Retina (tissue), 1 donor: ENCODE data around the gene CSNK1G1.
A peak's percentile ranks its signal among the peaks of the same experiment; 100 is the strongest.

Experiments
- DNase-seq: peaks from one replicate; pipeline ENCODE4 v3.0.0-alpha.2; 2016

Gene CSNK1G1

DNA sequence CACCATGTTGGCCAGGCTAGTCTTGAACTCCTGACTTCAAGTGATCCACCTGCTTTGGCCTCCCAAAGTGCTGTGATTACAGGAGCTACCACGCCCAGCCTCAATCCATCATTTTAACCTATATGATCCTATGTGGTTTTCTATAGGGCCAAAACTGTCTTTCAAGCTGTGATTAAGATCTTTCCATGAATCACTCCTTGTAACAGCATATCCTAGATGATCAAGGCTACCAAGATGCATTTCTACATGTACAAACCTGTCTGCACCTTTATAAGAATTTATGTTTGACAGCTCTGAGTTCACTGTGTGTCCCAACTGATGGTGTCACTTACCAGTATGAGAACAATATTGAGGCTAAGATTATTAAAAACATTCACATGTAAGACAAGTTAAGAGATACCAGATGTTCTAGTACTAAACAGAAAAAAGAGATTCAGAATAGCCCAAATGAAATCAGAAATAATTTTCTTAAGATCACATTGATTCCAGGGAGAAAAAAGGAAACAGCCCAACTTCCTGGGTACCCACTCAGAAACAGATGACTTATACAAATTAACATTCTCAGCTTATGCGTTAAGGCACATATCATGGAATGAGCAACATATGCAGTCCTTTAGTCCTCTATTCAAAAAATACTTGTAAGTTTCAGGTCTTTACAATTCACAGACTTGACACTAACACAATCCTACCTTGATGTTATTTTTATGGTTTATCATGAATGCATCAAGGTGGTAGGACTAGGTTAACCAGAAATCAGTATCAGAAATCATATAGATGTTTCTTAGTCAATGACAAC, 168.4 kb downstream of the CSNK1G1 start:
- DNase-seq, result no peak

DNA sequence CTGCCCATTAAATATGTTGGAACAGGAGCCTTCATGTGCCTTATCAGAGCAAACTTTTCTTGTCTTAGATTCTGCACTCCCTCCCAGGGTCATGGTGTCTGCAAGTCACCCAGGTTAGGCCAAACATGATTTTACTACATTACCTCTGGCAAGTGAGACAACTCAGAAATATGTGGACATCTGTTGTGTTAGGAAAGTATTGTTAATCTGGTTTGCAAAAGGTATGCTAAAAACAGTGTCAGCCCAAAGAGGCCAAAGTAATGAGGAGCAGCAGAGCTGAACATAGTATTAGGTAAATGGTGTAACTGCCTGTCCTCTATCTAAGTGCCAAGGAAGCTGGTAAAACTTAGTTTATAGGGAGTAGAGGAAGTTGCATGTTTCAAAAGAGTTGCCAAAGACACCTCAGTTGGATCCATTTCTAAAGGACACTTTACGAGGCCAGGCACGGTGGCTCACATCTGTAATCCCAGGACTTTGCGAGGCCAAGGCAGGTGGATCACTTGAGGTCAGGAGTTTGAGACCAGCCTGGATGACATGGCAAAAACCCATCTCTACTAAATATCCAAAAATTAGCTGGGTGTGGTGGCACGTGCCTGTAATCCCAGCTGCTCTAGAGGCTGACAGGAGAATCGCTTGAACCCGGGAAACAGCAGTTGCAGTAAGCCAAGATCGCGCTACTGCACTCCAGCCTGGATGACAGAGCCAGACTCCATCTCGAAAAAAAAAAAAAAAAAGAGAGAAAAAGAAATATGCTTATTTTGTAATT, 170.6 kb downstream of the CSNK1G1 start:
- no peak for DNase-seq

DNA sequence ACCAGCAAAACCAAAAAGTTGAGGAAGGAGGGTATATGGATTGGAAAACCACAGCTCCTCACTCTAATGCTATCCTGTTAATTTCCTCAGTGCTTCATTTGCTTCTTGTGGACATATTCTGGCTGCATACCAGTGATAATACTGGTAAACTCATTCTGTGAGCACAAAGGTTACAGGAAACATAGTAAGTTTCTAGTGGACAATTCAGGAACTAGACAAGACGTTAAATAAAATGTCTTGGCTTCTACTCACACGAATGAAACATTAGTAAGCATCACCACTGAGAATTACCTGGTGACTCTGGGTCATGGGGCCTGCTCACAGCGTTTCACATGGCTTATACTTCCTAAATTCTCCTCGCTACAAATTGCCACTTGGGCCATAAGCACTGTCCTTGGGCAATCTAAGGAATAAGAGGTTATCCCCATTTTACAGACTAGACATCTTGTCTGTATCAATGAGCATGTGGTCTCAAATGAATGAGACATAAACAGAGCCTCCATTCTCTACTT, 173.1 kb downstream of the CSNK1G1 start:
- DNase-seq, result no peak

DNA sequence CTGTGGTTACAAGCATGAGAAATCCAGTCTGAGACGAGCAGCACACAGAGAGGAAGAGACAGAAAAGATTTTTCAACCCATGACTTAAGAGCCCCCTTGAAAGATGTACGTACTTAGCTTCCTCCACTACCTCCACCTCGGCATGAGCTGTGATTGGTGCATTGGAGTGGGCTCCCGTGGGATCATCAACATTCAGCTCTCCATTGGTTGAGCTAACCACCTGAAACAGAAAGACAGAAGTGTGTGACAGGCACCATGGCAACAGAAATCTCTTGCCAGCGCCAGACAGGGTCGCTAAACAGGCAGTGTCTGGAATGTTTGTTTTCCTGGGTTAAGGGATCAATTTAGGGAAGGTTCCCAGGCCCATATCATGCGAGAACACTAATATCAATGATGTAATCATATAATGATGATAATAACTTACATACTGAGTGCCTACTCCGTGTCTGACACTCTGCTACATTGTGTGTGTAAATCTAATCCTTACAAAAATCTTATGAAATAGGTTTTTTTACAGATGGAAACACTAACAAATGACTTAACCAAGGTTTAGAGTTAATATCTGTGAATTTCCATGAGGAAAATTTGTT, 175.6 kb downstream of the CSNK1G1 start:
- DNase-seq, result peak; percentile 14

- no peak for DNase-seq
Measured at GRCh38 chr15:64166102-64166890, 189.7 kb downstream of the CSNK1G1 start.

- no peak for DNase-seq
Measured at GRCh38 chr15:64164436-64164835, 191.5 kb downstream of the CSNK1G1 start.

DNA sequence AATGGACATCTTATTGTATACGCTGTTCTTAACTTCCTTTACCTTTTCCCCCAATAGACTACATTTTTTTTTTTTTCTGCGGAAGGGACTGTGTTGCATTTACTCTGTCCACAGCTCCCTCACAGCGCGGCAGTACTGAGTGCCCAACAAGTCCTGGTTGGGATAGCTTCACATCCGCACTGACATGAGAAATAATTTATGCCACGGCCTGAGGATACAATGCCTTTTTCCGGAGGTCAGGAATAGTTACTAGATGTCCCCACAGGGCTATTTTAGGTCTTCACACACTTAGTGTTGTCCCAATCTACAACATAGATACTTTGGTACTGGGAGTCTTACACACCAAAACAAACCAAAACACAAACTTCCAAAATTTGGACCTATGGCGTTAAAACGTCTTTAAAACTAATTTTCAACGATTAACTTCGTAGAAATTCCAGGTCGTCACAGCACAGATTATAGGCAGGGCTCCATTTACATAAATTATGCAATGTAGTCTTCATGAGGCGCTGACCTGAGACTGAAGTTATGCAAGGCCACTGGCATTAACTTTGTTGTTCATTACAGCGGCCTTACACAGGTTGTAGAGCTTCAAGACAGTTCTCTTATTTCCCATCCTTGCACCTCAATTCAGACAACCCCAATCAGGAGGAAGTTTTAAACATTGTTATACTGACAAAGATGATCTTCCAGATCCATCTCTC, 192.2 kb downstream of the CSNK1G1 start:
- no peak for DNase-seq

DNA sequence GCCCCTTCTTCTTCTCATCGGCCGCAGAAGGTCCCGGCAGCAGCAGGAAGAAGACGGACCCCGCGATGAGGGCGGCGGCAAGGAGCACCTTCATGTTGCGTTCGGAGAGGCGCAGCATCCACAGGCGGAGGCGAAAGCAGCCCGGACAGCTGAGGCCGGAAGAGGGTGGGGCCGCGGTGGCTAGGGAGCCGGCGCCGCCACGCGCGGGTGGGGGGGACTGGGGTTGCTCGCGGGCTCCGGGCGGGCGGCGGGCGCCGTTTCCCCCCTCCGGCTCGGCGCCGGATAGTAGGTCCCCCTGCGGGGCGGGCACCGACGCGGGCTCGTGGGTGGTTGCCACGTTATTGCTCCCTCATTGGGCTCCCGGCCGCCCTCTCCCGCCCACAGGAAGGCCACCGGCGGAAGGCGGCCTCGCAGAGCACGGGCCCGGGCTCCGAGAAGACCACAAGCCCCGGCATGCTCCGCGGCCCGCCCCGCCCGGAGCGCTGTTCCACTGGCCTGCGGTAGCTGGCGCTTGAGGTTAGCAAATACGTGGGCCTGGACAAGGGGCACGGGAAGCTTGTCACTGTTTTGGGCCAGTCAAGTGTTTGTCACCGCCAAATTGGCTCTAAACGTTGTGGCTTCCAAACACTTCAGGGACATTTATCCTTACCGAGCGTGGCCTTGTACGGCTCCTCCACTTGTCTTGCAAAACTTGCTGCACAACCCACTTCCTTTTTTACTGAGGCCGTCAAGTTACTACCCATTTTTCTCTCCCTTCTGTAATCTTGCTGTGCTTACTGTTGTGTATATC, 192.9 kb downstream of the CSNK1G1 start, which contains the start of gene PPIB:
PPIB (minus strand) TSS at position 154 of the 790 bp plus-strand sequence; CDS start at position 118, 36 bp downstream.
- peak; percentile 96 for DNase-seq

- DNase-seq, result no peak
Measured at GRCh38 chr15:64162478-64162868, 193.5 kb downstream of the CSNK1G1 start.

DNA sequence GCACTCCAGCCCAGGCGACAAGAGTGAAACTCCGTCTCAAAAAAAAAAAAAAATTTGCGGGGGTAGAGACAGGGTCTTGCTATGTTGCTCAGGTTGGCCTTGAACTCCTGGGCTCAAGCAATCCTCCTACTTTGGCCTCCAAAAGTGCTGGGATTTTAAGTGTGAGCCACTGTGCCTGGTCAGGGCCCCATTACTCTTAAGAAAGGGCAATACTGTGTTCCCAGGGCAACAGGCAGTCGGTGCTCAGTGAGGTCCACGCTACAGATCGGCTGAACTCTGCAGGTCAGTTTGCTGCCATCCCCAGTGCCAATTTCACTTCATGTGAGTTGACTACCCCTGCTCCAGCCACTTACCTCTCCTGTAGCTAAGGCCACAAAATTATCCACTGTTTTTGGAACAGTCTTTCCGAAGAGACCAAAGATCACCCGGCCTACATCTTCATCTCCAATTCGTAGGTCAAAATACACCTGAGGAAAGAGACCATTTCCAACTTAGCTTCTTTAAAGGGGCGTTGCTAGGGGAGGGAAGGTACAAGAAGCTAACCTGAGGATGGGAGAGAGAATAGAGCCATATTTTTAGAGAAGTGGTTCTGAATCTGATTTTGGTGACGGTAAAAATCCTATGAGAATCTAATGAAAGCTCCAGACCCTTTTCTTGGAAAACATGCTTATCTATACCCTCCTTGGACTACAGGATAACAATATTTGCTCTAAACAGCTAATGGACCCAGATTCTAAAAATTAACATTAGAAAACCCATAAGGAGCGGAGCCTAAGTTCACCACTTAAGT, 194.1 kb downstream of the CSNK1G1 start:
- no peak for DNase-seq

DNA sequence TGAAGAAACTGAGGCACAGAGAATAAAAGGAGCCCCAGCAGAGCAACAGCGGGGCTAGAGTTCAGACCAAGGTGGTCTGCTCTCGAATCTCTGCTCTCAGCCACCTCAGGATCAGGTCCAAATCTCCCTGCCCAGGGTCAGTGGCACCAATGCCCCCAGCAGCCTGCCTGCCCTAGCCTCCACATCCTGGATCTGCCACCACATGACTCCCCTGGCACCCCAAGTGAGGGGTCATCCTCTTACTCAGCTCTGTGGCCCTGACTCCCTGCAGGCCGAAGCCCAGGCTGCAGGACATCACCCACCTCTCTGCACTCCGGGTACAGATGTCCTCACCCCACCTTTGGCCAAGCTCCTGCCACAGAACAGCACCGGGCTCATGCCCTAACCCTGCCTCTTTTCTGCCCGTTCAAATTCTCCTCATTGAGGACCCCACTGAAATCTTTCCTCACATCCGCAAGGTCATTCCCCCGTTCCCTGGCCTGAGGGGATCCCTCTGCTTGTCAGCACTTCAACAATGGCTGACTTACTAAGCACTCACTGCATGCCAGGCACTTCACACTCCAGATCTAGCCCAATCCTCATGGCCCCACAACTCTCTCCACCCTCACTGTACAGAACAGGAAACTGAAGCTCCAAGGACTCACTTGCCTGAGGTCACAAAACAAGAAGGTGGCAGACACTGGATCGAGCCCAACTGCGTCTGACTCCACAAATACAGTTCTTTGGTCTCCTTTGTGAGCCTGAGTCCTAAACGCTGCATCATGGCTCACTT, 197.4 kb downstream of the CSNK1G1 start:
- DNase-seq, result no peak

- no peak for DNase-seq
Measured at GRCh38 chr15:64157599-64158125, 198.3 kb downstream of the CSNK1G1 start.

DNA sequence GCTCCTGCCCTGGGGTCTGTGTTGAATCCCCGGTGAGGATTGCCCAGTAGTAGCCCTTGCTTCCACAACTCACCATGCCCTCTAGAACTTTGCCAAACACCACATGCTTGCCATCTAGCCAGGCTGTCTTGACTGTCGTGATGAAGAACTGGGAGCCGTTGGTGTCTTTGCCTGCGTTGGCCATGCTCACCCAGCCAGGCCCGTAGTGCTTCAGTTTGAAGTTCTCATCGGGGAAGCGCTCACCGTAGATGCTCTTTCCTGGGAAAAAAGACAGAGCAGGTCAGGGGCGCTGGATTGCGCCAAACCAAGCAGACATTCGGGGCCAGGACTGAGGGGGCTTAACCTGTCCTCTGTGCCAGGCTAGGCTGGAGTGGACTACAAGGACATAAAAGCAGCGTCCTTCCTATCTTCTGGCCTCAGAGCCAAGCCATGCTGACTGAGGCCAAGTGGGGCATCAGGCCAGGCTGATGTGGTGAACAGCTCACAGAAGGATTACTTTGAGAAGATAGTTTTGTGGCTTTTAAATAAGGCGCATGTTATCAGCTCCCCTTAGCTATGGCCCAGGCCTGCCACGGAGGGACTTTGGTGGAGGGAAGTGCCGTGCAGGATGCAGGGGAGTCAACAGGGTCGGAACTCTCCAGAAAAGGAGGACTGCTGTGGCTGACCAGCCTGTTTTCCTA, 199.2 kb downstream of the CSNK1G1 start:
- no peak for DNase-seq

- no peak for DNase-seq
Measured at GRCh38 chr15:64155802-64156651, 199.9 kb downstream of the CSNK1G1 start.

- DNase-seq, result peak; percentile 89
Measured at GRCh38 chr15:64153480-64154367, 202.2 kb downstream of the CSNK1G1 start.
